ENCODE data around the gene DENND4A. TPM values are rescaled to one million over a fixed set of nuclear protein-coding genes. Genes with fewer than 3 reads are reported as not detected.

DENND4A gene
- total and polyA plus RNA-seq, 2 donors (not counting 1 experiment from before 2014, with no cell fraction given): 24.4 to 103 TPM

DNA sequence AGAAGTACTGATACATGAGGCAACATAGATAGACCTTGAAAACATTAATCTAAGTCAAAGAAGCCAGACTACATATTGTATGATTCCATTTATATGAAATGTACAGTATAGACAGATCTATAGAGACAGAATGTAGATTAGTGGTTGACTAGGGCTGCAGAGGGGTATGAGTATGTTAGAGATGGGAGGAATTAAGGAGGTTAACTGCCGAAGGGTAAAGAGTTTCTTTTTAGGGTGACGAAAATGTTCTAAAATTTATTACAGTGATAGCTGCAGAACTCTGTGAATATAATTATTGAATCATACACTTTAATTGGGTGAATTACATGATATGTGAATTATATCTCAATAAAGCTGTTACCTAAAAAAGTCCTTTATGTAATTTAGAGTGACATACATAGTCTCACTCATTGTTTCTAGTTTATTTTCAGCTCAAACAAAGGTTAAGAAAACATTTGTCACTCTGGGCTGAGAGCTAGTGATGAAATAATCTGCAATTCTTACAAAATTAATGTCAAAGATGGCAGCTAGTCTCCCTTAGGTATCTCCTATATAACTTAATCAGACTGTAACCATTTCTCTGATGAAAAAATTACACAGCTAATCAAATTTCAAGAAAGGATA, 61.4 kb downstream of the DENND4A start:
- H3K27ac Mint-ChIP-seq: no peak overlapping the region

More for the DNA sequence above, 61.4 kb downstream of the DENND4A start:
- H3K9ac ChIP-seq (ENCODE audit: low read length): no peak overlapping the region
- no peaks in the 10 kb centered on the region for H3K4me1 ChIP-seq (ENCODE audit: control insufficient read depth in 2 of 2, insufficient read depth in 2 of 2, low read length in 2 of 2)
- H3K4me1 Mint-ChIP-seq: peaks cover 1% of the 10 kb centered on the region
- H3K9me3 Mint-ChIP-seq (ENCODE audit: insufficient read depth): no peaks in the 10 kb centered on the region
- TF ChIP-seq, protein P1, sequence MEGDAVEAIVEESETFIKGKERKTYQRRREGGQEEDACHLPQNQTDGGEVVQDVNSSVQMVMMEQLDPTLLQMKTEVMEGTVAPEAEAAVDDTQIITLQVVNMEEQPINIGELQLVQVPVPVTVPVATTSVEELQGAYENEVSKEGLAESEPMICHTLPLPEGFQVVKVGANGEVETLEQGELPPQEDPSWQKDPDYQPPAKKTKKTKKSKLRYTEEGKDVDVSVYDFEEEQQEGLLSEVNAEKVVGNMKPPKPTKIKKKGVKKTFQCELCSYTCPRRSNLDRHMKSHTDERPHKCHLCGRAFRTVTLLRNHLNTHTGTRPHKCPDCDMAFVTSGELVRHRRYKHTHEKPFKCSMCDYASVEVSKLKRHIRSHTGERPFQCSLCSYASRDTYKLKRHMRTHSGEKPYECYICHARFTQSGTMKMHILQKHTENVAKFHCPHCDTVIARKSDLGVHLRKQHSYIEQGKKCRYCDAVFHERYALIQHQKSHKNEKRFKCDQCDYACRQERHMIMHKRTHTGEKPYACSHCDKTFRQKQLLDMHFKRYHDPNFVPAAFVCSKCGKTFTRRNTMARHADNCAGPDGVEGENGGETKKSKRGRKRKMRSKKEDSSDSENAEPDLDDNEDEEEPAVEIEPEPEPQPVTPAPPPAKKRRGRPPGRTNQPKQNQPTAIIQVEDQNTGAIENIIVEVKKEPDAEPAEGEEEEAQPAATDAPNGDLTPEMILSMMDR (IDR thresholded peaks at IDR 0.05): no peak
- TF ChIP-seq EZH2 (IDR thresholded peaks at IDR 0.05; ENCODE audit: borderline replicate concordance, insufficient read depth, low read depth, low read length, poor library complexity, severe bottlenecking): no peak
- no CpG with 5 or more reads among the region's 2 CpGs for WGBS (ENCODE audit: insufficient coverage)
- H3K36me3 ChIP-seq (replicated peaks in 1 of 2; ENCODE audit: control extremely low read depth in 1 of 2, control insufficient read depth in 1 of 2, extremely low read depth in 1 of 2, insufficient read depth in 2 of 2, low read length in 1 of 2): peaks cover 12 to 67% of the 10 kb centered on the region in 2 experiments
- H3K4me3 Mint-ChIP-seq: no peak overlapping the region
- H3K9me3 ChIP-seq (ENCODE audit: control extremely low read depth in 1 of 3, control insufficient read depth in 2 of 3, insufficient read depth in 1 of 3, low read length in 2 of 3): no peaks in the 10 kb centered on the region
- intact Hi-C loops (cut with micrococcal nuclease): loop anchor here (10.0 kb wide), 1 partner anchor 66 kb away; no protein-coding TSS in a partner anchor
- DNase-seq: no peak
- no peak overlapping the region for H3K4me2 ChIP-seq (replicated peaks; ENCODE audit: low read depth, low read length, poor library complexity, severe bottlenecking)
- H3K4me3 ChIP-seq (ENCODE audit: control extremely low read depth in 1 of 5, extremely low read depth in 1 of 5, insufficient read depth in 1 of 5, low read depth in 2 of 5, low read length in 4 of 5): no peak overlapping the region
- H4K20me1 ChIP-seq (ENCODE audit: control insufficient read depth, insufficient read depth, low read length, poor library complexity, severe bottlenecking): no peaks in the 10 kb centered on the region
- H3K79me2 ChIP-seq (ENCODE audit: control insufficient read depth, insufficient read depth, low read length): peaks cover 14% of the 10 kb centered on the region
- H3K27ac ChIP-seq (ENCODE audit: low read length in 2 of 2): no peak overlapping the region
- ChIA-PET CTCF (interaction anchor here (0.6 to 1.2 kb wide), 4 partner anchors 25 to 106 kb away, joined by 3 to 5 read pairs (median 4); no protein-coding TSS in a partner anchor), POLR2A (no interaction called here)
- no peaks in the 10 kb centered on the region for H3K27me3 ChIP-seq (replicated peaks in 1 of 4; ENCODE audit: control extremely low read depth in 1 of 4, control insufficient read depth in 3 of 4, insufficient read depth in 4 of 4, low read length in 3 of 4)
- H2AFZ ChIP-seq (ENCODE audit: insufficient read depth, low read depth, low read length, poor library complexity, severe bottlenecking): no peak overlapping the region
- no peaks in the 10 kb centered on the region for H3K27me3 Mint-ChIP-seq
- no peak for ATAC-seq (ENCODE audit: low read depth)
